ENCODE results near the gene PPP1R14C. TPM values are rescaled to one million over a fixed set of nuclear protein-coding genes. Genes with fewer than 3 reads are reported as not detected.

PPP1R14C gene
- total RNA-seq, 1 donor from 2014 or later = 12.6 TPM

DNA sequence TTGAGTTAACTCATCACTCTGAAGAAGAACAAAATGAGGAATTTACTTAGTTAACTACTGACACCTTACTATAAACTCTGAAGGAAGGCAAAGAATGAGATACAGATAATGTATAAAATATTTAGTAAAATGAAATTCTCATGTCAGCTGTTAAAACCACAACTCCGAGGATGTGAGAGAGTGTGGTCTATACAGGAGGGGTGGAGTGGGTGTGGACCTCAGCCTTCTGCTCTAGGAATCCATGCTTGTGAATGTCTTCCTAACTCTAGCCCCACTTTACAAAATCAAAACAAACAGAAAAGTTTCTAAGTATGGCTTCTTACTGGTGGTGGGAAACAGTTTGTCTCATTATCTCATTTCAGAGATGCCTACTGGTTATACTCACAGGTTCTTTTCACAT is 14.2 kb downstream of the PPP1R14C start:
- no peak overlapping the region for H3K27ac Mint-ChIP-seq
- no peak for TF ChIP-seq CTCF (conservative IDR thresholded peaks at IDR 0.05)
- peaks cover 8% of the 10 kb centered on the region for H3K36me3 Mint-ChIP-seq
- H3K9me3 Mint-ChIP-seq = no peaks in the 10 kb centered on the region
- peaks cover 14% of the 10 kb centered on the region for H3K4me1 Mint-ChIP-seq (ENCODE audit: unreplicated experiment)
- H3K27me3 Mint-ChIP-seq = peaks cover 13% of the 10 kb centered on the region
- no peak for DNase-seq (ENCODE audit: extremely low spot score, unreplicated experiment)
- H3K4me3 Mint-ChIP-seq = no peak overlapping the region

DNA sequence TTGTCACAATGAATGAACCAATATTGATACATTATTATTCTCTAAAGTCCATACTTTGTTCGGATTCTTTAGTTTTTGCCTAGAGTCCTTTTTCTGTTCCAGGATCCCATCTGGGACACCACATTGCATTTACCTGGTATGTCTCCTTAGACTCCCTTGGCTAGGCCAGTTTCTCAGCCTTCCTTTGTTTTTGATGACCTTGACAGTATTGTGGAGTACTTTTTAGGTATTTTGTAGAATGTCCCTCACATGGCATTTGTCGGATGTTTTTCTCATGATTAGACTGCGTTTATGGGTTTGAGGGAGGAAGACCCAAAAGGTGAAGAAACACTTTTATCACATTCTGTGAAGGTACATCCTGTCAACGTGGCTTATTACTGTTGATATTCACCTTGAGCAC is 16.9 kb downstream of the PPP1R14C start:
- H3K9me3 Mint-ChIP-seq = peaks cover 7% of the 10 kb centered on the region
- no peak overlapping the region for H3K4me3 Mint-ChIP-seq
- no peaks in the 10 kb centered on the region for H3K27me3 Mint-ChIP-seq
- no peak for TF ChIP-seq CTCF (conservative IDR thresholded peaks at IDR 0.05)
- H3K27ac Mint-ChIP-seq = no peak overlapping the region
- H3K4me1 Mint-ChIP-seq (ENCODE audit: unreplicated experiment) = no peaks in the 10 kb centered on the region
- peaks cover 13% of the 10 kb centered on the region for H3K36me3 Mint-ChIP-seq
- no peak for DNase-seq (ENCODE audit: extremely low spot score, unreplicated experiment)

DNA sequence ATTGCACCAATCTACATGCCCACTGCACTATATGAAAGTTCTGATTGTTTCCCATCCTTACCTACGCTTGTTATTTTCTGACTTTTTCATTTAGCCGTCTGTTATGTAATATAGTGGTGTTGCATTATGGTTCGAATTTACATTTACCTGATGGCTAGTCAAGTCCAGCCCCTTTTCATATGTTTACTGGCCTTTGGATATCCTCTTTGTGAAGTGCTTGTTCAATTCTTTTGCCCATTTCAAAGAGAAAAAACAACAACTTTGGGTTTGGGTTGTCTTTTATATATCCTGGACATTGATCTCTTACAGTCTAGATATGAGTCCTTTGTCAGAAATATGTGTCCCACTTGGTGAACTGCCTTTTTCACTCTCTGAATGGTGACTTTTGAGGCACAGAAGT is 21.1 kb downstream of the PPP1R14C start:
- H3K4me3 Mint-ChIP-seq = no peak overlapping the region
- H3K9me3 Mint-ChIP-seq = peaks cover 7% of the 10 kb centered on the region
- H3K36me3 Mint-ChIP-seq = peaks cover 13% of the 10 kb centered on the region
- no peak for DNase-seq (ENCODE audit: extremely low spot score, unreplicated experiment)
- no peaks in the 10 kb centered on the region for H3K4me1 Mint-ChIP-seq (ENCODE audit: unreplicated experiment)
- H3K27ac Mint-ChIP-seq = no peak overlapping the region
- no peak for TF ChIP-seq CTCF (conservative IDR thresholded peaks at IDR 0.05)
- no peaks in the 10 kb centered on the region for H3K27me3 Mint-ChIP-seq

GRCh38 chr6:150165020-150165702 is 22.3 kb downstream of the PPP1R14C start:
- Mint-ChIP-seq H3K4me1 (ENCODE audit: unreplicated experiment) (peaks cover 5% of the 10 kb centered on the region), H3K9me3 (peaks cover 7% of the 10 kb centered on the region), H3K27ac (no peak overlapping the region), H3K4me3 (no peak overlapping the region), H3K27me3 (no peaks in the 10 kb centered on the region), H3K36me3 (peaks cover 13% of the 10 kb centered on the region)
- TF ChIP-seq CTCF (conservative IDR thresholded peaks at IDR 0.05) = no peak
- no peak for DNase-seq (ENCODE audit: extremely low spot score, unreplicated experiment)

DNA sequence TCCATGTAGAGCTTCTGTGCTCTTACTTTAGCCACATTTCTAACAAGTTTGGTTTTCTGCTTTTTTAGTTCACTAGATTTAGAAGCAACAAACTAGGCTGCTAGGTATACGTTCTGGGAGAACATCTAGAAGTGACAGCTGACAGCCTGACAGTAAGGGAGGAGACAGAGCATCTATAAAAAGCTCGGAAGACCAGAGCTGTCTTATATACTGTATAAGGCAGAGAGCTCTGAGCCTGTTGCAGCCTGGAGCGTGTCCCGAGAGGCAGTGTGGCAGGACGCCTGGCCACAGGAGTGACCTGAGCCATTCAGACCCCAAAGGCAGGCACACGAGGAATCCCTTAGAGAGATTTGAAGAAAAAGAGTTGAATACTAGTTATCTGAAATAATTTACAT is 24.6 kb downstream of the PPP1R14C start:
- Mint-ChIP-seq H3K27ac (no peak overlapping the region), H3K4me1 (ENCODE audit: unreplicated experiment) (peaks cover 5% of the 10 kb centered on the region), H3K9me3 (peaks cover 7% of the 10 kb centered on the region), H3K4me3 (no peak overlapping the region), H3K27me3 (no peaks in the 10 kb centered on the region), H3K36me3 (peaks cover 8% of the 10 kb centered on the region)
- TF ChIP-seq CTCF (conservative IDR thresholded peaks at IDR 0.05) = no peak
- DNase-seq (ENCODE audit: extremely low spot score, unreplicated experiment) = no peak

Measured in type B pancreatic cell (in vitro differentiated cells).